Breast epithelium (tissue), 3 donors: ENCODE results near the gene SLC6A11.

ENCODE experiments used
- CTCF ChIP-seq, 3 donors: fragments of 450-650 bp; IDR thresholded peaks; one replicate each; pipeline ENCODE4 v1.5.1; 2016 to 2017; ENCODE audit warnings: antibody characterized with exemption in 3 of 3, mild to moderate bottlenecking in 3 of 3, moderate library complexity in 3 of 3
- POLR2A ChIP-seq: fragments of 450-650 bp; IDR thresholded peaks from one replicate; pipeline ENCODE4 v1.6.1; 2016; ENCODE audit warnings: antibody characterized with exemption, mild to moderate bottlenecking, moderate library complexity
- POLR2AphosphoS5 ChIP-seq, 3 donors: sonication (generic); formaldehyde crosslinking; IDR thresholded peaks; one replicate each; pipeline ENCODE4 v1.6.1; 2017; ENCODE audit warnings: antibody characterized with exemption in 3 of 3

DNA sequence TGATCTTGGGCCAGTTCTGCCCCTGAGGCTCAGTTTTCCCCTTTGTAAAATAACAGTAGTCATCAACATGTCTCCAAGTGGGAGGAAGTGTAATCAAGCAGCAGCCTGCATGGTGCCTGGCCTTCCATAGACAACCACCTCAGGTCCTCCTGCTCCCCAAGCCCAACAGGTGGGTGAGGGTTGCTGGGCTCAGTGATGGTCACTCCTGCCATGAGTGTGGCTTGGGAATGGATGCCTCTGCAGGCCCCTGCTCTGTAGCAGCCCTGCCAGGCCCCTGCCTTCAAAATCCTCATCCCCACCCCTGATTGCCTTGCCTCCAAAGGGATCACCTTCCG is 117.4 kb downstream of the SLC6A11 start:
- TF ChIP-seq CTCF (IDR thresholded peaks at IDR 0.05): no peak
- no peak for TF ChIP-seq POLR2A
- no peak for TF ChIP-seq POLR2AphosphoS5 (IDR thresholded peaks at IDR 0.05)
